ENCODE results near the gene PDGFC.

PDGFC gene

GRCh38 chr4:156898373-156899117 lies 73.1 kb downstream of the PDGFC start:
- H3K27ac ChIP-seq (ENCODE audit: insufficient read depth in 1 of 2, low read depth in 1 of 2, low read length in 2 of 2, poor library complexity in 1 of 2, severe bottlenecking in 2 of 2), result peak overlapping the region in 1 of 2 experiments; percentile 25
- no peaks in the 10 kb centered on the region for H3K9me3 ChIP-seq (ENCODE audit: control extremely low read depth in 1 of 5, control insufficient read depth in 4 of 5, insufficient read depth in 2 of 5, low read depth in 1 of 5, low read length in 4 of 5)
- no peaks in the 10 kb centered on the region for H3K27me3 ChIP-seq (replicated peaks in 2 of 5; ENCODE audit: control insufficient read depth in 4 of 5, insufficient read depth in 5 of 5, low read length in 4 of 5)
- H3K4me1 ChIP-seq (ENCODE audit: control extremely low read depth in 1 of 4, control insufficient read depth in 4 of 4, insufficient read depth in 4 of 4, low read length in 3 of 4), result peaks cover 14 to 36% (median 22%) of the 10 kb centered on the region in 4 experiments
- peak overlapping the region in 3 of 7 experiments; percentile 5 to 40 (median 8) for H3K4me3 ChIP-seq (ENCODE audit: control insufficient read depth in 1 of 7, extremely low read depth in 1 of 7, insufficient read depth in 4 of 7, low read depth in 2 of 7, low read length in 6 of 7)
- peak; percentile 19 to 70 (median 63) for DNase-seq
- no peaks in the 10 kb centered on the region for H3K36me3 ChIP-seq (ENCODE audit: control insufficient read depth in 4 of 4, insufficient read depth in 4 of 4, low read length in 3 of 4)
- POLR2A ChIA-PET, result no interaction called here
- CTCF ChIA-PET, result interaction anchor here (0.9 to 2.0 kb wide), 5 partner anchors 12 to 19 kb away, joined by 3 to 5 read pairs (median 4); no protein-coding TSS in a partner anchor
- 63% methylated on average over 2 of the region's 3 CpGs for WGBS (ENCODE audit: insufficient coverage)

DNA sequence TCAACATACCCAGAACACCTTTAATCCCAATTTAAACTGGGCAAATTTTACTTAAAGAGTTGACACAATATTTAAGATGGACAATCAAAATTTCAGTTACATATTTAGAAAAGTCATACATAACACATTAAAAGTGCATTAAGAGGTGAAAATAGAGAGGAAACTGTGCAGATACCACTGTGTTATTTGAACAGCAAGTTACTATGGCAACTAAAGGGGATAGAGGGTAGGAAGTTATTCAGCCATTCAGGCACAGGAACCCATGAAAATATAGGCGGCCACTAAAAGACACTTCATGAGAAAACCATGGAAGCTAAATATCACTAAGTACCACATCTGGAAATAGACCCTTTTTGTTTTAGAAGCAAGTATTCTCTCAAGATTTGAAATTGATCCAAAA lies 75.1 kb downstream of the PDGFC start:
- Histone ChIP-seq H3K27me3 (replicated peaks in 2 of 5; ENCODE audit: control insufficient read depth in 4 of 5, insufficient read depth in 5 of 5, low read length in 4 of 5) (no peaks in the 10 kb centered on the region), H3K9me3 (ENCODE audit: control extremely low read depth in 1 of 5, control insufficient read depth in 4 of 5, insufficient read depth in 2 of 5, low read depth in 1 of 5, low read length in 4 of 5) (no peaks in the 10 kb centered on the region), H3K4me3 (ENCODE audit: control insufficient read depth in 1 of 7, extremely low read depth in 1 of 7, insufficient read depth in 4 of 7, low read depth in 2 of 7, low read length in 6 of 7) (peak overlapping the region in 1 of 7 experiments; percentile 34), H3K4me1 (ENCODE audit: control extremely low read depth in 1 of 4, control insufficient read depth in 4 of 4, insufficient read depth in 4 of 4, low read length in 3 of 4) (peaks cover 14 to 33% (median 20%) of the 10 kb centered on the region in 4 experiments), H3K27ac (ENCODE audit: insufficient read depth in 1 of 2, low read depth in 1 of 2, low read length in 2 of 2, poor library complexity in 1 of 2, severe bottlenecking in 2 of 2) (peak overlapping the region; percentile 59 to 80), H3K36me3 (ENCODE audit: control insufficient read depth in 4 of 4, insufficient read depth in 4 of 4, low read length in 3 of 4) (no peaks in the 10 kb centered on the region)
- ChIA-PET POLR2A (no interaction called here), CTCF (interaction anchor here (1.2 kb wide), 1 partner anchor 10 kb away, joined by 4 read pairs; no protein-coding TSS in a partner anchor)
- peak; percentile 35 to 88 (median 86) for DNase-seq
- no CpG with 5 or more reads among the region's 1 CpG for WGBS (ENCODE audit: insufficient coverage)

- no peaks in the 10 kb centered on the region for H3K27me3 ChIP-seq (replicated peaks in 2 of 5; ENCODE audit: control insufficient read depth in 4 of 5, insufficient read depth in 5 of 5, low read length in 4 of 5)
- peaks cover 14 to 31% (median 20%) of the 10 kb centered on the region in 4 experiments for H3K4me1 ChIP-seq (ENCODE audit: control extremely low read depth in 1 of 4, control insufficient read depth in 4 of 4, insufficient read depth in 4 of 4, low read length in 3 of 4)
- H3K36me3 ChIP-seq (ENCODE audit: control insufficient read depth in 4 of 4, insufficient read depth in 4 of 4, low read length in 3 of 4), result no peaks in the 10 kb centered on the region
- H3K27ac ChIP-seq (ENCODE audit: insufficient read depth in 1 of 2, low read depth in 1 of 2, low read length in 2 of 2, poor library complexity in 1 of 2, severe bottlenecking in 2 of 2), result no peak overlapping the region
- DNase-seq, result no peak
- ChIA-PET CTCF (interaction anchor here (1.2 kb wide), 1 partner anchor 54 kb away, joined by 4 read pairs; no protein-coding TSS in a partner anchor), POLR2A (no interaction called here)
- H3K4me3 ChIP-seq (ENCODE audit: control insufficient read depth in 1 of 7, extremely low read depth in 1 of 7, insufficient read depth in 4 of 7, low read depth in 2 of 7, low read length in 6 of 7), result no peak overlapping the region
- peaks cover 0 to 1% (median 0%) of the 10 kb centered on the region in 5 experiments for H3K9me3 ChIP-seq (ENCODE audit: control extremely low read depth in 1 of 5, control insufficient read depth in 4 of 5, insufficient read depth in 2 of 5, low read depth in 1 of 5, low read length in 4 of 5)
- WGBS (ENCODE audit: insufficient coverage), result no CpG with 5 or more reads among the region's 1 CpG
Measured at GRCh38 chr4:156894234-156894633, 77.4 kb downstream of the PDGFC start.

GRCh38 chr4:156892805-156893204 lies 78.8 kb downstream of the PDGFC start:
- POLR2A ChIA-PET, result no interaction called here
- CTCF ChIA-PET, result interaction anchor here (0.6 to 2.0 kb wide), 3 partner anchors 13 to 74 kb away, joined by 4 read pairs; no protein-coding TSS in a partner anchor

DNA sequence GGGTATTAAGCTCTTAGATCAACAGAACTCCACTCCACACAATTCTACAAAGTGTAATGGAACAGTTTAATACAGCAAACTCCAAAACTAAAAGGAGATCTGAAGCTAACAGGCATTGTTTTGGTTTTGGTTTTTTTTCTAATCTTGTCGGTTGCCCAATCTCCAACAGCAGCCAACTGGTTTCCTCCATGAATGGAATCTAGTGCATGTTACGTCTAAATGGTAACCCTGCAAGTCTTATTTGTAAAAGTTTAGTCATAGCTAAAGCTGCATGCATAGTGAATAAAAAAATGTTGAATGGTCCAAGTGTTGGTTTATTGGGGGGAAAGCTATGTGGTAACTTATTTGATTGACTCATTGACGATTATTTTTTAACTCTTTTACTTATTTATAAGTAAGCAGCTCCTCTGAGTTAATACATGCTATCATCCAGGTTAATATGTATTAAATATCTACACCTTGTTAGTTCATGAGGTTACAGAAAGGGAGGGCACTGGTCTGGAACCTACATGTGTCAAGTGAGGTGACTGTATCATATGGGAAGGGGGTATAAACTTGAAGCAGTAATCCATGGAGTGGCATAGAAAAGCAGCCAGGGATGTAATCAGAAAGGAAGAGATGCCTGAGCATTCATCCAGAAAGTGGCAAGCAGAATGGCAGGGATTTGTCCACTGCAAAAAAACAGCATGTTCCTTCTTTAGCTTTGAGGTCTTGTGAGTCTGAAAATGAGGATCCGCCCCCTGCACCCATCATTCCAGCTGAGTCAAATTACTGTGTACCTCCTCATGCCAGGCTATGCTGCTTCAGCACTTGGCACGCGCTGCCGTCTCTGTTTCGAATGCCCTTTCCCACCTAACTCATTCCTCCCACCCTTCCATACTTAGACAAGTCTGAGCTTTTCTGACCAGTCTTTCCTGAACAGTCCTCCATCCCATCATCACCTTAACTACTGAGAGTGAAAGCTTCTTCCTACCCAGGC lies 81.7 kb downstream of the PDGFC start:
- DNase-seq, result peak in 2 of 3 donors; percentile 37 to 50
- POLR2A ChIA-PET, result no interaction called here
- no peak overlapping the region for H3K27ac ChIP-seq (ENCODE audit: insufficient read depth in 1 of 2, low read depth in 1 of 2, low read length in 2 of 2, poor library complexity in 1 of 2, severe bottlenecking in 2 of 2)

More at GRCh38 chr4:156892805-156893204, 78.8 kb downstream of the PDGFC start:
- Histone ChIP-seq H3K9me3 (ENCODE audit: control extremely low read depth in 1 of 5, control insufficient read depth in 4 of 5, insufficient read depth in 2 of 5, low read depth in 1 of 5, low read length in 4 of 5) (peaks cover 0 to 1% (median 0%) of the 10 kb centered on the region in 5 experiments), H3K4me1 (ENCODE audit: control extremely low read depth in 1 of 4, control insufficient read depth in 4 of 4, insufficient read depth in 4 of 4, low read length in 3 of 4) (peaks cover 8 to 23% (median 14%) of the 10 kb centered on the region in 4 experiments), H3K27ac (ENCODE audit: insufficient read depth in 1 of 2, low read depth in 1 of 2, low read length in 2 of 2, poor library complexity in 1 of 2, severe bottlenecking in 2 of 2) (no peak overlapping the region), H3K4me3 (ENCODE audit: control insufficient read depth in 1 of 7, extremely low read depth in 1 of 7, insufficient read depth in 4 of 7, low read depth in 2 of 7, low read length in 6 of 7) (no peak overlapping the region), H3K36me3 (ENCODE audit: control insufficient read depth in 4 of 4, insufficient read depth in 4 of 4, low read length in 3 of 4) (no peaks in the 10 kb centered on the region), H3K27me3 (replicated peaks in 2 of 5; ENCODE audit: control insufficient read depth in 4 of 5, insufficient read depth in 5 of 5, low read length in 4 of 5) (no peaks in the 10 kb centered on the region)
- no CpG with 5 or more reads among the region's 2 CpGs for WGBS (ENCODE audit: insufficient coverage)
- peak in 1 of 3 donors; percentile 54 for DNase-seq

DNA sequence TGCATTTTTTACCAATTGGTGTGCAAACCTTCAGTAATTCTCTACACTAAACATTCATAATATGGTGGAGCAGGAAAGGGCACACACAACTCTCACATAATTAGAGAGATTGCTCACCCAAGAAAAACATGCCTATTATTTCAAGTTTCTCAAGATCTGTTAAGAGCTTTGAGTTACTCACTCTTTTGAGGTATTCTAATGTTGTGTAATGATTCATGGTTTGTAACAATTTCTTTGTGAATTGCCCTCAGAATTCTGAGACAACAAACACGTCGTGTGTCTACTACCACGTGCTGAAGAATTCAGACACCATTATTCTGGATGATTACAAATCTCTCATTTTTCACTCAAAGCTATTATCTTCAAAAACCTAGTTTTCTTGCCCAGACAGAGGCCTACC lies 82.8 kb downstream of the PDGFC start:
- Histone ChIP-seq H3K4me3 (ENCODE audit: control insufficient read depth in 1 of 7, extremely low read depth in 1 of 7, insufficient read depth in 4 of 7, low read depth in 2 of 7, low read length in 6 of 7) (no peak overlapping the region), H3K9me3 (ENCODE audit: control extremely low read depth in 1 of 5, control insufficient read depth in 4 of 5, insufficient read depth in 2 of 5, low read depth in 1 of 5, low read length in 4 of 5) (peaks cover 0 to 6% (median 3%) of the 10 kb centered on the region in 5 experiments), H3K27ac (ENCODE audit: insufficient read depth in 1 of 2, low read depth in 1 of 2, low read length in 2 of 2, poor library complexity in 1 of 2, severe bottlenecking in 2 of 2) (no peak overlapping the region), H3K27me3 (replicated peaks in 2 of 5; ENCODE audit: control insufficient read depth in 4 of 5, insufficient read depth in 5 of 5, low read length in 4 of 5) (no peaks in the 10 kb centered on the region), H3K36me3 (ENCODE audit: control insufficient read depth in 4 of 4, insufficient read depth in 4 of 4, low read length in 3 of 4) (peaks cover 0 to 3% (median 0%) of the 10 kb centered on the region in 4 experiments), H3K4me1 (ENCODE audit: control extremely low read depth in 1 of 4, control insufficient read depth in 4 of 4, insufficient read depth in 4 of 4, low read length in 3 of 4) (no peaks in the 10 kb centered on the region)
- POLR2A ChIA-PET, result no interaction called here
- no peak for DNase-seq
- WGBS (ENCODE audit: insufficient coverage), result 100% methylated on average over 1 of the region's 3 CpGs
- CTCF ChIA-PET, result interaction anchor here (1.1 to 1.3 kb wide), 2 partner anchors 15 to 17 kb away, joined by 3 to 4 read pairs; no protein-coding TSS in a partner anchor

More for the DNA sequence above, 81.7 kb downstream of the PDGFC start:
- H3K4me1 ChIP-seq (ENCODE audit: control extremely low read depth in 1 of 4, control insufficient read depth in 4 of 4, insufficient read depth in 4 of 4, low read length in 3 of 4), result peaks cover 0 to 5% (median 5%) of the 10 kb centered on the region in 4 experiments
- no peaks in the 10 kb centered on the region for H3K27me3 ChIP-seq (replicated peaks in 2 of 5; ENCODE audit: control insufficient read depth in 4 of 5, insufficient read depth in 5 of 5, low read length in 4 of 5)
- CTCF ChIA-PET, result interaction anchor here (1.1 to 1.6 kb wide), 4 partner anchors 16 to 79 kb away, joined by 3 to 6 read pairs (median 4); no protein-coding TSS in a partner anchor
- 96% methylated on average over 7 of the region's 8 CpGs for WGBS (ENCODE audit: insufficient coverage)
- H3K9me3 ChIP-seq (ENCODE audit: control extremely low read depth in 1 of 5, control insufficient read depth in 4 of 5, insufficient read depth in 2 of 5, low read depth in 1 of 5, low read length in 4 of 5), result peaks cover 0 to 6% (median 1%) of the 10 kb centered on the region in 5 experiments
- H3K36me3 ChIP-seq (ENCODE audit: control insufficient read depth in 4 of 4, insufficient read depth in 4 of 4, low read length in 3 of 4), result peaks cover 0 to 3% (median 0%) of the 10 kb centered on the region in 4 experiments
- H3K4me3 ChIP-seq (ENCODE audit: control insufficient read depth in 1 of 7, extremely low read depth in 1 of 7, insufficient read depth in 4 of 7, low read depth in 2 of 7, low read length in 6 of 7), result no peak overlapping the region

Measured in common myeloid progenitor, CD34-positive (primary cell).